HG03457 (cell line): ENCODE data around the gene CNKSR2.
"Not testable (repeated sequence)": the region's sequence is repeated elsewhere in the genome, so short reads cannot be mapped to it uniquely, and the experiment has no call there.

Source experiments
- ATAC-seq: cut with Tn5 transposase; IDR thresholded peaks from one replicate; pipeline ENCODE4 v1.9.1; 2021; ENCODE audit warnings: moderate number of reproducible peaks; ENCODE audit not compliant: unreplicated experiment

CNKSR2 gene

DNA sequence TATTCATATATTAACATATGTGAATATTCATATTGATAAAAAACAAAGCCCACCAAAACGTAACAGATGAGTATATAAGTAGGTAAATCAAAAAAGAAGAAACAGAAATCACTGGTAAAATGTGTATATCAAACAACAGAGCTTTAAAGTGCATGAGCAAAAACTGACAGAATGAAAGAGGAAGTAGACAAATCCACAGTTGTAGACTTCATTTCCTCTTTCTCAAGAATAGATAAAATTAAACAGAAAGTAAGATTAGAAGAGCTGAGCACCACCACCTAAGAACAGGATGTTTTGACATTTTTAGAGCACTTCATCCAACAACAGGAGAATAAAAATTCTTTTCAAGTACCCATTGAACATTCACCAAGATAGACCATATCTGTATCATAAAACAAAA, 64.6 kb downstream of the CNKSR2 start:
- ATAC-seq, result peak; percentile 96

DNA sequence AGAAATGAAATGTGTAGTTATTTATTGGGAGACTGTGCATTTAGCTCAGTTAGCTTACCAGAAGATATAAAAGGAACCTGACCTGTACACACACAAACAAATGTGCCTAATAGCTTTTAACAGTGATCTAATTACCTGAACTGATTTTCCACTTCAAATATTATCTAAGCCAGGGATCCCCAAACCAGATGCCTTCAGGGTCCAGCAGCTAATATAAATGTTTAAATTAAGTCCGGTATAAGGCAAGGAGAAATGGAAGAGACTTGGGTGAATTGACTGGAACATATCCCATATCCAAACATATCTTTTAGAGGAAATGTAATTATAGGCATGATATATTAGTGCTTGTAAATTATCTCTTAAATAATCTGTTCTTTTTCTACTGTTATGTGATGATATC, 66.7 kb downstream of the CNKSR2 start:
- no peak for ATAC-seq

GRCh38 chrX:21457718-21458117, 83.5 kb downstream of the CNKSR2 start:
- no peak for ATAC-seq

GRCh38 chrX:21469071-21469470, 94.9 kb downstream of the CNKSR2 start:
- no peak for ATAC-seq

- ATAC-seq, result no peak
Measured at GRCh38 chrX:21476909-21477308, 102.7 kb downstream of the CNKSR2 start.

- no peak for ATAC-seq
Measured at GRCh38 chrX:21479695-21480270, 105.6 kb downstream of the CNKSR2 start.

DNA sequence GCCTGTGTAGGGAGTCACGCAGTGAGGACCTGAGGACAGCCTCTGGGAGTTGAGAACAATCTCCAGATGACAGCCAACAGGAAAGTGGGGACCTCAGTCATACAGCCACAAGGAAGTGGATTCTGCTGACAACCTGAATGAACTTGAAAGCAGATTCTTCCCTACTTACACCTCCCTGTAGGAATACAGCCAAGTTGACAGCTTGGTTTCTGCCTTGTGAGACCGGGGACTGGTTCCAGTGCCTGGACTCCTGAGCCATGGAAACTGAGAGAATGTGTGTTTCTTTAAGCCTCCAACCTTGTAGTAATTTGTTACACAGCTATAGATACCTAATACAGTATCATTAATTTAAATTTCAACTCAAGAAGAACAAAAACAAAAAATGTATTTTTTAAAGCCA, 107.5 kb downstream of the CNKSR2 start:
- no peak for ATAC-seq

- ATAC-seq, result not testable (repeated sequence)
Measured at GRCh38 chrX:21484051-21484450, 109.8 kb downstream of the CNKSR2 start.

GRCh38 chrX:21487832-21488231, 113.6 kb downstream of the CNKSR2 start:
- ATAC-seq, result no peak

- no peak for ATAC-seq
Measured at GRCh38 chrX:21490341-21490740, 116.1 kb downstream of the CNKSR2 start.

DNA sequence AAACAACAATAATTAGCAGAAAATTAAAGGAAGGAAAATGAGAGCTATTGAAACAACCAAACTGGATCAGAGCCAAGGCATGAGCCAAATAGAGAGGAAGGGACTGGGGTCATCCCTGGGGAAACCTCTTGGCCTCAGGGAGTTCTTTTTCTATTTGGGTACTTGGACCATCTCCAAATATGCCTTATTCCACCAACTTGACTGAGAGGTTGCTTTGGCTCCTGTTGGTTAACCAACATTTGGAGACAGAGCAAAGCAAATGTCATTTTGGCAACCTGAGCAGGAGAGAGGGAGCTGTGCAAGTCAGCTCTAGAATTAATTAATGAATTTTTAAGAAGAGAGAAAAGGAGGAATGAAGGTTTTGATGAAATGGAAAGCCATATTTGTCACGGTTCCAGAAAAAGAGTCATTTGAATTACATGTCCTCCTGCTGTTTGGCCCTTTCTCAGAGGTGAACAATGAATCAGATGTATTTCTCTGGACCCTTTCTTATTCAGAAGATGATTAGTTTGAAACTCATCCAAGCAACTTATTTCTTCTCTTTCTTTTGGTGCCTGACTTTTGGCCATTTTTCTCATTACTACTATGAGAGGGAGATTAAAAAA, 119.1 kb downstream of the CNKSR2 start:
- no peak for ATAC-seq

- ATAC-seq, result no peak
Measured at GRCh38 chrX:21503593-21503992, 129.4 kb downstream of the CNKSR2 start.

GRCh38 chrX:21509912-21510311, 135.7 kb downstream of the CNKSR2 start:
- ATAC-seq, result no peak

- no peak for ATAC-seq
Measured at GRCh38 chrX:21524008-21524407, 149.8 kb downstream of the CNKSR2 start.

DNA sequence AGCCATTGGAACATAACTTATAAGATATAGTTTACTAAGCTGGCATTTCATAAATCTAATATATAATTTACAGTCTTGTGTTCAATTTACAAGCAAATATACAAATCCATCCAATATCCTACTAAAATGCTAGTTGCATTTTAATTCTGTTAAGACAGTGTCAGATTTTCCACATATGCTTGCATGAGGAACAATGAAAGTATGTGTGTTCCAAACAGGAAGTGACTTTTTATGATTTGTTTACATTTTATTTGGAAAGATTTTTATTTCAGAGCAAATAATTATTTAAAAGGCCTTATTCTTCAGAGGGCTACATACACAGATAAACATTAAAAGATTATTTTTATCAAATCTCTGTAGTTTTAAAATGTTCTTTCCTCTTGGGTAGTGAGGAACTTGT, 153.9 kb downstream of the CNKSR2 start:
- ATAC-seq, result no peak

- no peak for ATAC-seq
Measured at GRCh38 chrX:21529771-21530170, 155.6 kb downstream of the CNKSR2 start.

GRCh38 chrX:21544642-21545041, 170.4 kb downstream of the CNKSR2 start:
- not testable (repeated sequence) for ATAC-seq

DNA sequence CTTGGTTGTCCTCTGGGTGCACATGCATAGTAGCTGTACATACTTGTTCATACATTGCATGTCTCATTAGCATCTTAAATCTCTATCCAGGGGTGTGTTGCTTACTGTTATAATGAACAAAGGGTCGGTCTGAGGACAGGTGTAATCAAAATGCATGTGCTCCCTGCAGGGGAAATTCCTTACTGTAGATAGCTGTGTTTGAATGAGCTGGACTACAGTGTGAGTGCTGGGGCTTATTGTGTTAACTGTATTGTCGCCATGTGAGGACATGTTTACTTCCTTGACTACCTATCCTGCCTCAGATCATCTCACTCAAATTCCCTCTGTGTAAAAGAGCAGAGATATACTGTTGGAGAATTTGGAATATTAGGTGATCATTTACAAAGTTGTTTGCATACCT, 185.2 kb downstream of the CNKSR2 start:
- ATAC-seq, result no peak

DNA sequence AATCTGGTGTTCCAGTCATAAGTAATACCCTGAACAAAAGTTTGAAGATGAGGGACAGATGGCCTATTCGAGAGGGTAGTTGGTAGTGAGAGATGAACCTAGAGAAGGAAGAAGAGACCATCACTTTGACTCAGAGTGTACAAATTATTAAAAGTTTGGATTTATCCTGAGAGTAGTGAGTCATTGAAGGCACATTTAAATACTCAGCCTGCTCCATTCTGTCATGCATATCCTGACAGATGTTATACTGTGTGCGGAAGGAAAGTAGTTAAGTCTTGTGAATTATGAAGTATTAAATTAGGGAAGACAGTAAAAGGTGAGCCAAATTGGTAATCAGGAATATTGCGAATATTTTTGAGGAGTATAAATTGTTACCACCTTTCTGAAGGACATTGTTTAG, 190.8 kb downstream of the CNKSR2 start:
- ATAC-seq, result no peak

- no peak for ATAC-seq
Measured at GRCh38 chrX:21574793-21575192, 200.6 kb downstream of the CNKSR2 start.

DNA sequence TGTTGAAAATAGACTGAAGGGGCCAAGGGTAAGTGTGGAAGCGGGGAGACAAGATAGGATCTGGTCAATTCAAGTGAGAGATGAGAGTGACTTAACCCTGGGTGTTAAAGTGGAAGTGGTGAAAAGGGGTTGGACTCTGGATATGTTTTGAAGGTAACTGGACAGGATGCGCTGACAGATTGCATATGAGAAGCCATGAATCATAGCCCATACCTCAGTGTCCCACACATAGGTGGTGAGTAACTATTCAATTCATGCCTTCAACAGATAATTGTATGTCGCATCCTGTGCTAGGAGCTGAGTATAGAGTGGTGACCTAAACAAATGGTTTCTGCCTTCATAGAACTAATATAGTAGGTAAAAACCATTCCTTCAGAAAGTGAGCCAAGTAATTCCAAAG, 207.3 kb downstream of the CNKSR2 start:
- ATAC-seq, result no peak

DNA sequence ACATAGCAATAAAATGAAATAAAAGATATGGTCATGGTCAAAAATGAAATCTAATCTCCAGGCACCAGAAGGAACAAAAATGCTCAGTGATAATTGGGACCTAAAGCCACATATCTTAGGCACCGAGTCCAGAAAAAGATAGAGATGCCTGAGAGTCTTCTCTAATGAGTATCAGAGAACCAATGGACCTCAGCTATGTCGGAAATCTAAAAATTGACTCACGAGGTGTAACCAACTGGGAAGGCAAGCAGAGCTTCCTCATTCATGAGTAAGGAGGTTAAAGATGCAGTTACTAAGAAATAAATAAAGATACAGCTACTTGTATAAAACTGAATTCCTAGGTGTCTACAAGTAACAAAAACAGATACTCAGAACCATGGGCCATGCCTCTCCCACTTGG, 211.8 kb downstream of the CNKSR2 start:
- no peak for ATAC-seq
